HG03354 (cell line): ENCODE measurements around the gene CALCR.

Experiments
- ATAC-seq: cut with Tn5 transposase; IDR thresholded peaks from one replicate; pipeline ENCODE4 v1.9.1; 2021; ENCODE audit warnings: mild to moderate bottlenecking; ENCODE audit not compliant: unreplicated experiment, poor library complexity, severe bottlenecking

Gene CALCR

GRCh38 chr7:93471456-93471855 lies 103.1 kb downstream of the CALCR start:
- ATAC-seq, result no peak

GRCh38 chr7:93463764-93464163 lies 110.8 kb downstream of the CALCR start:
- ATAC-seq, result no peak

- ATAC-seq, result no peak
Observed at GRCh38 chr7:93461350-93461749, 113.2 kb downstream of the CALCR start.

DNA sequence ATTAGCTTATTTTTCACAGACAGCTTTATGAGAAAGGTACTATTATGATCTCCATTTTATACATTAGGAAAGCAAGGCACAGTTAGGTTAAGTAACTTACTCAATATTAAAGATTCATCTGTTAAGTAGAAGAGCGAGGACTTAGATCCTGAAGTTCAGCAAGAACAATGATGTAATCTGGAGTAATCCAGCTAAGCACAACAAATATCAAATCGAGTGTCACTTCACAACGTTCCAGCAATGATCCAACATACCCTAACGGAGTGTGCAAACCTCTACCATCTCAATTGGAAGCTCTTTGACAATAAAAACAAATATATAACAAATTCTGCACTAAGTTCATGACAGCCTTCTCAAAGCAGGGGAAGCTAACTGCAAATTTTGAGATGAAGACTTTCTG lies 121.3 kb downstream of the CALCR start:
- ATAC-seq, result no peak

- no peak for ATAC-seq
Observed at GRCh38 chr7:93448176-93448575, 126.3 kb downstream of the CALCR start.

DNA sequence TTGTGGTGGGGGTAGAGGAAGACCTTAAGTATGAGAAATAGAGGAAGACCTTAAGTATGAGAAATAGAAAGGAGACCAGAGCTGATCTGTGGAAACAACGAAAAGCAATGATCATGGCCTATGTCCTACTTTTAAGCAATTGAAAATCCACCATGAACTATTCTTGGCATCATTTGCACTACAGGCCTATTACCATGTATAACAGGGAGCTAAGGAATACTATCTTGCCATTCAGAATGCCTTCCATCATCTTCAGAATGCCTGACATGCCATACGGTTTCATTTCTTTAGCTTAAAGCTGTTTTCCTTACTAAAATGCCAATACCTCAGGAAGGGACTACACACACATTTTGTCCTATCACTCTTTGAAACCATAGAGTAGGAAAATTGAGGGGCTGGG lies 127.0 kb downstream of the CALCR start:
- ATAC-seq, result no peak

GRCh38 chr7:93442478-93443224 lies 131.9 kb downstream of the CALCR start:
- ATAC-seq, result peak; percentile 85

- no peak for ATAC-seq
Observed at GRCh38 chr7:93435791-93436190, 138.7 kb downstream of the CALCR start.

- ATAC-seq, result no peak
Observed at GRCh38 chr7:93432130-93432529, 142.4 kb downstream of the CALCR start.

- ATAC-seq, result peak; percentile 57
Observed at GRCh38 chr7:93430917-93431588, 143.5 kb downstream of the CALCR start.

DNA sequence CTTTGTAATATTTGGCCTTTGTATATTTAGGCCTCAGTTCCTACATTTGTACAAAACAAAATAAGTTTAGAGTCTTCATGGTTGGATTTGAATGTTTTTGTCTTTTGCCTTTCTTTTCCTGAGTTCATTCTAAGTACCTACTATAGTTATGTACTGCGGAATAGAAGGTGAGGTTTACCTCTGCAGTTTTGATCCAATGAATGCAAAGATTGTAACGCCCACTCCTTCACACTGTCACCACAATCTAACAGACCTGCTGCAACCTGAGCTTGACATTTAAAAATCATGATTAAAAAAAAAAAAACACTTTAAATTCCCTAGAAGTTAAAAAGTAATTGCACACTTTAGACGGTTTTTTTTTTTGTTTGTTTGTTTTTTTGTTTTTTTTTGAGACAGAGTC lies 145.0 kb downstream of the CALCR start:
- no peak for ATAC-seq

- no peak for ATAC-seq
Observed at GRCh38 chr7:93427107-93427506, 147.4 kb downstream of the CALCR start.

- no peak for ATAC-seq
Observed at GRCh38 chr7:93426155-93426696, 148.3 kb downstream of the CALCR start.

DNA sequence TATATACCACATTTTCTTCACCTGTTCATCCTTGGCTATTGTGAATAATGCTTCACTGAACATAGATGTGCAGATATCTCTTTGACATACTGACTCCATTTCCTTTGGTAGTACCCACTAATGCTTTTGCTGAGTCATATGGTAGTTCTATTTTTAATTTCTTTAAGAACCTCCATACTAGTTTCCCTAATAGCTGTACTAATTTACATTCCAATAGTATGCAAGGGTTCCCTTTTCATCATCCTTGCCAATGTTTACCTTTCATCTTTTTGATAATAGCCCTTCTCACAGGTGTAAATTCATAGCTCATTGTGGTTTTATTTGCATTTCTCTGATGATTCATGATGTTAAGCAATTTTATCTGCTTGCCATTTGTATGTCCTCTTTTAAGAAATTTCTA lies 159.9 kb downstream of the CALCR start:
- ATAC-seq, result no peak

- ATAC-seq, result no peak
Observed at GRCh38 chr7:93409324-93409723, 165.2 kb downstream of the CALCR start.

DNA sequence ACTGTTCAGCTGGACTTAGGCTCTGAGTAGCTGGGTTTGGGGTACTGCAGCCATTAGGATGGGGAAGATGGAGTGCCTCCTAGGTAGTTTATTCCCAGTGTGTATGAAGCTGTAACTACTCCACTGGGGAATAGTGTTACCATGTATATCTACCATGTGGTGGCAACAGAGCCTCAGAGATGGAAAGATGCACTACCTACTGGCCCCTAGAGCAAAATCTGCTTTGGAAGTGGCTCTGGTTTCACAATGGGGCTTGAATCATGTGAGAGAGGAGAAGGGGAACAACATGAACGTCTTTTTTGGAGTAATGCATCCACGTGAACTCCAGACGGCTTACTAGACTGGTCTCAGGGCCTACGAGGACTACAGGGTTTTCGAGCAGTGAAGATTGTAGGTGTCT lies 167.3 kb downstream of the CALCR start:
- no peak for ATAC-seq

GRCh38 chr7:93402944-93403343 lies 171.6 kb downstream of the CALCR start:
- no peak for ATAC-seq

DNA sequence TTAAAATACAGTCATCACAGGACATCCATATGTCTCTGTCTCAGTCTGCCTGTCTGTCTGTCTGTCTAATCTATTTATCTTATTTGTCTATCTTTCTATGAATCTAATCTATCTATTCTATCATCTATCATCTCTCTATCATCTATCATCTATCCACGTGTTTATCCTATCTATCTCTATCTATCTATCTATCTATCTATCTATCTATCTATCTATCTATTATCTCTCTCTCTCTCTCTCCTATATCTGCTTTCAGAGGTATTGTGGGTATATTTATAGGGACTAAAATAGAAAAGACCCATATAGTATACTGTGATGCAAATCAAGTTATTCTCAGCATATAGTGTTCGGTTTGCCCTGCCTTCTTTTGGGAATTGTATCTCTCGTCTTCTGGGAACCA lies 174.9 kb downstream of the CALCR start:
- ATAC-seq, result no peak

GRCh38 chr7:93392984-93393383 lies 181.5 kb downstream of the CALCR start:
- ATAC-seq, result no peak

GRCh38 chr7:93390660-93391059 lies 183.9 kb downstream of the CALCR start:
- ATAC-seq, result no peak

DNA sequence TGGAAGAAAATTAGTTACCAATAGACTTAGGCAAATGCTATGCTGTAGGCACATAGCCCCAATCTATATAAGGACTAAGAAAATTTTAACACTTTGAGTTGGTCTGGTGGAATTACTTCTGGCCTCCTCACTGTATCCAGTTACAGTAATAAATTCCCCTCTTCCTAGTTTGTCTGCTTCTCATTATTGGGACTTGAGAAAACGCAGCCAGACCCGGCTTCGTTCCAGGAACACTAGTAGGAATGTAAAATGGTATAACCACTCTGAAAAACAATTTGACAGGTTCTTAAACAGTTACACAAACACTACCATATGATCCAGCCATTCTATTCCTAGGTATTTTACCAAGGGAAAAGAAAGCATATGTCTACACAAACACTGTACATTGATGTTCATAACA lies 192.2 kb downstream of the CALCR start:
- no peak for ATAC-seq
